Esophagus muscularis mucosa (tissue), 4 donors: ENCODE measurements around the gene CNTNAP2. TPM values are rescaled to one million over a fixed set of nuclear protein-coding genes. Genes with fewer than 3 reads are reported as not detected.

Experiments used
- DNase-seq: peaks from one replicate; pipeline ENCODE4 v3.0.0-alpha.2; 2017; ENCODE audit errors: extremely low spot score
- H3K27ac ChIP-seq, 4 donors: fragments of 200-600 bp; sonication (generic); replicated peaks in 1 of 4; 1 replicate in 3 of 4; 2 replicates in 1 of 4; pipeline ENCODE4 v1.5.1; 2016 to 2019; ENCODE audit warnings: mild to moderate bottlenecking in 1 of 4
- H3K27me3 ChIP-seq, 4 donors: fragments of 200-600 bp; sonication (generic); one replicate each; pipeline versions ENCODE4 v1.5.1 to v1.6.0; 2016 to 2019
- H3K36me3 ChIP-seq, 4 donors: fragments of 200-600 bp; sonication (generic); one replicate each; pipeline ENCODE4 v1.5.1; 2016 to 2019
- H3K4me1 ChIP-seq, 4 donors: fragments of 200-600 bp; sonication (generic); one replicate each; pipeline ENCODE4 v1.5.1; 2016 to 2019
- H3K4me3 ChIP-seq, 4 donors: fragments of 200-600 bp; sonication (generic); 1 replicate in 2 of 4; 2 replicates in 2 of 4; pipeline ENCODE4 v1.5.1; 2016 to 2019; ENCODE audit warnings: mild to moderate bottlenecking in 4 of 4, moderate library complexity in 1 of 4
- H3K9me3 ChIP-seq, 4 donors: fragments of 200-600 bp; sonication (generic); 1 replicate in 3 of 4; 2 replicates in 1 of 4; pipeline ENCODE4 v1.5.1; 2016 to 2019
- CTCF ChIP-seq, 3 experiments: fragments of 200-600 bp in 2 of 3; fragments of 450-650 bp in 1 of 3; sonication (generic) in 2 of 3; IDR thresholded peaks; one replicate each; pipeline ENCODE4 v1.5.1; 2017 to 2019; ENCODE audit warnings: antibody characterized with exemption in 3 of 3, mild to moderate bottlenecking in 2 of 3, moderate library complexity in 1 of 3
- EP300 ChIP-seq: sonication (generic); formaldehyde crosslinking; IDR thresholded peaks from one replicate; pipeline ENCODE4 v1.6.1; 2017; ENCODE audit warnings: antibody characterized with exemption
- POLR2A ChIP-seq: fragments of 450-650 bp; IDR thresholded peaks from one replicate; pipeline ENCODE4 v1.6.1; 2017; ENCODE audit warnings: antibody characterized with exemption, moderate library complexity, mild to moderate bottlenecking, low read depth
- POLR2AphosphoS5 ChIP-seq, 2 donors: sonication (generic); formaldehyde crosslinking; IDR thresholded peaks; one replicate each; pipeline ENCODE4 v1.6.1; 2017; ENCODE audit warnings: antibody characterized with exemption in 2 of 2
- WGBS: methylation state at CpG from one replicate; pipeline ENCODE4 v1.1.5; 2018; 5-methylcytosine and 5-hydroxymethylcytosine counted together
- intact Hi-C: fragments of 100-400 bp; cut with DNase I; formaldehyde crosslinking; loops from one replicate; pipeline ENCODE4 v1.15.1; 2023
- total RNA-seq, 4 donors: library from RNA; depleted of rRNA; stranded (reverse); fragments of >200 nt; gene quantifications; one replicate each; pipeline versions ENCODE4 v1.1.0 to v1.2.1, GENCODE V29; 2016

The CNTNAP2 gene
- total RNA-seq, 4 donors from 2014 or later, result 1.2 to 2.9 (median 1.9) TPM

- Histone ChIP-seq H3K36me3 (no peaks in the 10 kb centered on the region), H3K4me3 (no peak overlapping the region), H3K27ac (no peak overlapping the region), H3K27me3 (no peaks in the 10 kb centered on the region), H3K4me1 (no peaks in the 10 kb centered on the region), H3K9me3 (no peaks in the 10 kb centered on the region)
- TF ChIP-seq EP300 (no peak), POLR2A (no peak), POLR2AphosphoS5 (IDR thresholded peaks at IDR 0.05) (no peak), CTCF (IDR thresholded peaks at IDR 0.05) (no peak)
- 80% methylated on average over 11 of the region's 11 CpGs for WGBS
- intact Hi-C loops, result no loop called here
- DNase-seq, result peak; percentile 75
These were observed 2160.6 kb downstream of the CNTNAP2 start for GRCh38 chr7:148277042-148277660.

GRCh38 chr7:148286150-148286549 lies 2169.5 kb downstream of the CNTNAP2 start:
- Histone ChIP-seq H3K4me3 (no peak overlapping the region), H3K27ac (no peak overlapping the region), H3K9me3 (peaks cover 0 to 6% (median 0%) of the 10 kb centered on the region in 4 donors), H3K36me3 (no peaks in the 10 kb centered on the region), H3K4me1 (peaks cover 0 to 9% (median 3%) of the 10 kb centered on the region in 4 donors), H3K27me3 (no peaks in the 10 kb centered on the region)
- 22% methylated on average over 2 of the region's 2 CpGs for whole genome bisulfite sequencing
- no peak for DNase-seq
- intact Hi-C loops, result loop anchor here (10.0 kb wide), 1 partner anchor 199 kb away; no protein-coding TSS in a partner anchor
- TF ChIP-seq CTCF (IDR thresholded peaks at IDR 0.05) (peak; percentile 34 to 43 (median 39)), POLR2AphosphoS5 (IDR thresholded peaks at IDR 0.05) (no peak)

DNA sequence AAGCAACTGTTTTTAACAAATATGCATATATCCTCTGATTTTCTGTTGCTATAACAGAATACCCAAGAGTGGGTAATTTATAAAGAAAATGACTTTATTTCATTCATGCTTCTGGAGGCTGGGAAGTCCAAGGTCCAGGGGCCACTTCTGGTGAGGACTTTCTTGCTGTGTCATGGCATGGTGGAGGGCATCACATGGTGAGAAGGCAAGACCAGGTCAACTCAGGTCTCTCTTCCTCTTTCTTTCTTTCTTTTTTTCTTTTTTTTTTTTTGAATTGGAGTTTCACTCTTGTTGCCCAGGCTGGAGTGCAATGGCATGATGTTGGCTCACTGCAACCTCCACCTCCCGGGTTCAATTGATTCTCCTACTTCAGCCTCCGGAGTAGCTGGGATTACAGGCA lies 2170.9 kb downstream of the CNTNAP2 start:
- WGBS, result 94% methylated on average over 1 of the region's 2 CpGs
- intact Hi-C loops, result loop anchor here (10.0 kb wide), 1 partner anchor 197 kb away; no protein-coding TSS in a partner anchor
- TF ChIP-seq CTCF (IDR thresholded peaks at IDR 0.05), result no peak
- no peak for TF ChIP-seq EP300
- no peak for TF ChIP-seq POLR2AphosphoS5 (IDR thresholded peaks at IDR 0.05)
- TF ChIP-seq POLR2A, result no peak
- Histone ChIP-seq H3K36me3 (no peaks in the 10 kb centered on the region), H3K9me3 (peaks cover 0 to 6% (median 0%) of the 10 kb centered on the region in 4 donors), H3K4me3 (no peak overlapping the region), H3K27ac (no peak overlapping the region), H3K27me3 (no peaks in the 10 kb centered on the region), H3K4me1 (peaks cover 0 to 23% (median 13%) of the 10 kb centered on the region in 4 donors)
- no peak for DNase-seq

DNA sequence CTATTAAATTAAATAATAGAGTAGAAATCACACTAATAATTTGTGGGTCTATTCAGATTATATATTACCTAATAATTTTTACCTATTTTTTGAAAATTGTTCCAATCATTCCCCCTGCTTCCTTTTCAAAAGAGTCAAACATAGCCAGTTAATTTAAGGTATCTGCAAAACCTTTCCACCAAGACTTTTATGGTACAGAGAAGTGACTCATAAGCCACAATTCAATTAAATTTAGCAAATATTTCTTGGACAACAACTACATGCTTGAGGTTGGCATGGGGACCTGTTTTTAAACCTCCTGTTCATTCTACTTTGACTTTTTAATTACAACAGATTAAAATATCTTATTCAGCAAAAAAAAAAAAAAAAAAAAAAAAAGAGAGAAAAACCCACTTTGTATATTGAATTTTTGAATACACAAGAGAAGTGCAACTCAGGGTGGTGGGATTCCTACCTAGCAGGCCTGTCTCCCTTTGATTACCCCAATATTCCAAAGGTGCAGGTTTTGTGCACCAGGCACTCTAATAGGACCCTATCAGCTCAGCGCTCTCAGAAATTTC lies 2172.1 kb downstream of the CNTNAP2 start:
- Histone ChIP-seq H3K36me3 (no peaks in the 10 kb centered on the region), H3K4me1 (peaks cover 0 to 26% (median 14%) of the 10 kb centered on the region in 4 donors), H3K4me3 (no peak overlapping the region), H3K27me3 (no peaks in the 10 kb centered on the region), H3K27ac (no peak overlapping the region), H3K9me3 (peaks cover 0 to 6% (median 0%) of the 10 kb centered on the region in 4 donors)
- no peak for TF ChIP-seq CTCF (IDR thresholded peaks at IDR 0.05)
- TF ChIP-seq POLR2A, result no peak
- TF ChIP-seq EP300, result no peak
- no peak for TF ChIP-seq POLR2AphosphoS5 (IDR thresholded peaks at IDR 0.05)
- no peak for DNase-seq
- intact Hi-C loops, result loop anchor here (10.0 kb wide), 1 partner anchor 196 kb away; no protein-coding TSS in a partner anchor
- WGBS, result 96% methylated on average over 1 of the region's 1 CpG
